WERI-Rb-1 (cell line): ENCODE measurements around the gene PIK3R6.

ENCODE experiments used
- DNase-seq: peaks from one replicate; pipeline ENCODE4 v3.0.0-alpha.2; 2020
- H3K27ac ChIP-seq: fragments of 250-450 bp; sonication (Bioruptor Pico); 2 replicates; pipeline ENCODE4 v1.5.1; 2020; ENCODE audit warnings: mild to moderate bottlenecking, moderate library complexity
- H3K27me3 ChIP-seq: fragments of 250-450 bp; sonication (Bioruptor Pico); 2 replicates; pipeline ENCODE4 v1.5.1; 2021; ENCODE audit warnings: mild to moderate bottlenecking, low read depth, moderate library complexity; ENCODE audit not compliant: insufficient read depth, severe bottlenecking
- H3K36me3 ChIP-seq: fragments of 250-450 bp; sonication (Bioruptor Pico); 2 replicates; pipeline ENCODE4 v1.5.1; 2020; ENCODE audit warnings: mild to moderate bottlenecking, moderate library complexity
- H3K4me3 ChIP-seq: 2 replicates; pipeline ENCODE4 v1.5.1; 2011; ENCODE audit warnings: low read depth, mild to moderate bottlenecking, control low read depth, low read length
- H3K9me3 ChIP-seq: fragments of 250-450 bp; sonication (Bioruptor Pico); 2 replicates; pipeline ENCODE4 v1.5.1; 2021; ENCODE audit warnings: mild to moderate bottlenecking, moderate library complexity; ENCODE audit not compliant: severe bottlenecking
- CTCF ChIP-seq: IDR thresholded peaks from 2 replicates; pipeline ENCODE4 v1.5.1; 2011; ENCODE audit warnings: low read depth, mild to moderate bottlenecking, control low read depth, inconsistent platforms, low read length

PIK3R6 gene

GRCh38 chr17:8793649-8794048 is 73.8 kb downstream of the PIK3R6 start:
- Histone ChIP-seq H3K9me3 (peaks cover 13% of the 10 kb centered on the region), H3K4me3 (no peak overlapping the region), H3K36me3 (no peaks in the 10 kb centered on the region; the same call in 1 of the 2 replicates), H3K27me3 (no peaks in the 10 kb centered on the region), H3K27ac (peak overlapping the region; percentile 82)
- TF ChIP-seq CTCF: no peak
- DNase-seq: no peak

DNA sequence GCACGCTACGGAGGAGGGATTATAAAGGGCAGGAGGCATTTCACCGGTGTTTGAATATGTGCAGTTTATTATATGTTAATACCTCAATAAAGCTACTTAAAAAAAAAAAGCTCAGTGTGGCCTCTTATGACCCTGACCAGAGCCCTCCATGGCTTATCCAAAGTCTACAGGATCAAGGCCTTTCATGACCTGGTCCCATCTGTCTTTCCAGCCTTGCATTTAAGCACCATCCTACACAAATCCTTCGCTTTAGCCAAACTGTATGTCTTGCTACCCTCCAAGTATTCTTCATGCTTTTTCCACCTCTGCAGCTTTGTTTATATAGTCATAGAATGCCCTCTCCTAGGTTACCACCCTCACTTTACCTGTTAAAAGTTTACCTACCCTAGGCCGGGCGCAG is 74.8 kb downstream of the PIK3R6 start:
- H3K27ac ChIP-seq: peak overlapping the region; percentile 82
- no peak for TF ChIP-seq CTCF
- no peaks in the 10 kb centered on the region; the same call in 1 of the 2 replicates for H3K36me3 ChIP-seq
- DNase-seq: peak; percentile 72
- peaks cover 13% of the 10 kb centered on the region for H3K9me3 ChIP-seq
- H3K4me3 ChIP-seq: no peak overlapping the region
- H3K27me3 ChIP-seq: no peaks in the 10 kb centered on the region

- Histone ChIP-seq H3K4me3 (no peak overlapping the region), H3K27ac (peak overlapping the region; percentile 71), H3K9me3 (peaks cover 13% of the 10 kb centered on the region), H3K36me3 (no peaks in the 10 kb centered on the region; the same call in 1 of the 2 replicates), H3K27me3 (no peaks in the 10 kb centered on the region)
- DNase-seq: no peak
- no peak for TF ChIP-seq CTCF
These were observed 75.6 kb downstream of the PIK3R6 start for GRCh38 chr17:8791910-8792270.

DNA sequence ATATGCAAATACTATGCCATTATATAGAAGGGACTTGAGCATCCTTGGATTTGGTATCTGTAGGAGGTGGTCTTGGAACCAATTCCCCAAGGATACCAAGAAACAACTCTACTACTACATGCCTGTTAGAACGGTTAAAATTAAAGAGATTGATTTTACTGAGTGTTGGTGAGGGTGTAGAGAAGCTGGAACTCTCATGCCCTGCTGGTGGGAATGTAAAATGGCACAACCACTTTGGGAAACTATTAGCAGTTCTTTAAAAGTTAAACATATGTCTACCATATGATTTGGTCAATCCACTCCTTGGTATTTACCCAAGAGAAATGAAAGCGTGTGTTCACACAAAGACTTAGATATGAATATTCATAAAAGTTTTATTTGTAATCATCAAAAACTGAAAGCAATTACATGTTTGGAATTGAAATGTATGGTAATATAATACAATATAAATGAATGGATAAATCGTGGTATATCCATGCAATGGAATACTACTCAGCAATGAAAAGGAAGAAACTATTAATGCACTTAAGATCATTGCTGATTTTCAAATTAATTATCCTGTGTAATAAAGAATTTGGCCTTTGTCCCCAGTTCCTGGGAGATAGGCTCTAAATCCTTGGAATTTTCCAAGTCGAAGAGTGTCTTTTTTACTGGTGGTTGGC is 76.1 kb downstream of the PIK3R6 start:
- no peak for TF ChIP-seq CTCF
- Histone ChIP-seq H3K4me3 (no peak overlapping the region), H3K36me3 (no peaks in the 10 kb centered on the region; the same call in 1 of the 2 replicates), H3K9me3 (peaks cover 13% of the 10 kb centered on the region), H3K27me3 (no peaks in the 10 kb centered on the region), H3K27ac (no peak overlapping the region)
- DNase-seq: no peak

- Histone ChIP-seq H3K9me3 (peaks cover 13% of the 10 kb centered on the region), H3K36me3 (no peaks in the 10 kb centered on the region; the same call in 1 of the 2 replicates), H3K27ac (no peak overlapping the region), H3K27me3 (no peaks in the 10 kb centered on the region), H3K4me3 (no peak overlapping the region)
- no peak for DNase-seq
- no peak for TF ChIP-seq CTCF
These were observed 77.7 kb downstream of the PIK3R6 start for GRCh38 chr17:8789743-8790142.

DNA sequence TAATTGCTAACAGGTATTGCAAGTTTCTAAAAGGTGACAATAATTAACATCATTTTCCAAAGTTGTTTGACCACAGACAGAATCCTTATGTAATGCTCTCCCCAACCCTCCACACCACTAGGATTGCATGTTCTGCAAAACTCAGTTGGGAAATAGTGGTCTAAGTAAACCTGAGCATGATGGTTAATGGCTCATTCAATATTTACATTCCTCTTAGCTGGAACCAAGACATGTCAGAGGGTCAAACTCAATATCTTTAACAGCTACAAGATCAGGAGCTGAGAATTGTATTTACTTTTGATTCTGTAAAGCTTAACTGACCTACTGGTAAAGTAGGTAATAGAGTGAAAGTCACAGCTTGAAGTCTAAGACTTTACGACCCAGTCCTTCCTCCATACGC is 78.5 kb downstream of the PIK3R6 start:
- DNase-seq: no peak
- Histone ChIP-seq H3K27me3 (no peaks in the 10 kb centered on the region), H3K27ac (no peak overlapping the region), H3K4me3 (no peak overlapping the region), H3K36me3 (no peaks in the 10 kb centered on the region; the same call in 1 of the 2 replicates), H3K9me3 (peaks cover 13% of the 10 kb centered on the region)
- no peak for TF ChIP-seq CTCF
